GM12878 (cell line): ENCODE measurements around the gene ERC1. TPM values are rescaled to one million over a fixed set of nuclear protein-coding genes. Genes with fewer than 3 reads are reported as not detected.

Experiments used
- ATAC-seq: fragments of 200-7000 bp; cut with Tn5 transposase; 3 replicates; pipeline ENCODE4 v1.9.1; 2020; ENCODE audit warnings: mild to moderate bottlenecking, moderate library complexity
- BruUV-seq: library from RNA; stranded (reverse); fragments of 400-500 nt; replicated peaks from 2 replicates; lab custom pipeline; 2021; lab: Mats Ljungman, UMichigan
- CTCF ChIA-PET: fragments of 300-600 bp; sonication (Branson Sonifier 250); formaldehyde crosslinking; extraction: SDS; loops from one replicate; lab custom pipeline; 2021; ENCODE audit warnings: inconsistent platforms; lab: Yijun Ruan, JAX
- POLR2A ChIA-PET: fragments of 350-600 bp; formaldehyde crosslinking; extraction: SDS; loops from one replicate; lab custom pipeline; 2021; ENCODE audit warnings: inconsistent platforms; lab: Charles Lee
- RAD21 ChIA-PET: fragments of 300-600 bp; sonication (Branson Sonifier 250); formaldehyde crosslinking; loops from one replicate; lab custom pipeline; 2023; ENCODE audit warnings: antibody characterized with exemption; ENCODE audit not compliant: unreplicated experiment; lab: Charles Lee
- SMC1A ChIA-PET: fragments of 300-600 bp; sonication (Branson Sonifier 250); formaldehyde crosslinking; loops from one replicate; lab custom pipeline; 2023; ENCODE audit not compliant: unreplicated experiment, uncharacterized antibody; lab: Charles Lee
- DNase-seq: peaks from one replicate; pipeline ENCODE4 v3.0.0-alpha.2; 2011; ENCODE audit warnings: low read depth, low spot score
- FAIRE-seq: peaks from 3 replicates; lab custom pipeline; 2011; peaks lifted over from hg19 to GRCh38; lab: Jason Lieb, UNC
- H2AFZ ChIP-seq: 2 replicates; pipeline ENCODE4 v1.6.0; 2011; ENCODE audit warnings: low read depth, low read length, control low read depth; ENCODE audit not compliant: control insufficient read depth
- H3K27ac ChIP-seq: 2 replicates; pipeline ENCODE4 v1.5.1; 2011; ENCODE audit warnings: control low read depth; ENCODE audit not compliant: control insufficient read depth, insufficient read depth
- H3K27me3 ChIP-seq, 2 experiments: replicated peaks in 1 of 2; 2 replicates each; pipeline versions ENCODE4 v1.6.0 to v1.6.1; 2011; ENCODE audit warnings: low read length in 1 of 2; ENCODE audit not compliant: control insufficient read depth in 2 of 2, insufficient read depth in 2 of 2
- H3K36me3 ChIP-seq, 2 experiments: 2 replicates each; pipeline ENCODE4 v1.5.1; 2011; ENCODE audit warnings: low read length in 1 of 2; ENCODE audit not compliant: control insufficient read depth in 2 of 2, insufficient read depth in 2 of 2
- H3K4me1 ChIP-seq: 2 replicates; pipeline ENCODE4 v1.6.1; 2011; ENCODE audit warnings: mild to moderate bottlenecking, low read length, moderate library complexity, mixed read lengths; ENCODE audit not compliant: control insufficient read depth, insufficient read depth
- H3K4me2 ChIP-seq: 2 replicates; pipeline ENCODE4 v1.6.0; 2011; ENCODE audit warnings: control low read depth; ENCODE audit not compliant: control insufficient read depth, insufficient read depth
- H3K4me3 ChIP-seq: fragments of 200-600 bp; sonication (generic); 2 replicates; pipeline ENCODE4 v1.5.1; 2016
- H3K79me2 ChIP-seq: 2 replicates; pipeline ENCODE4 v1.6.0; 2011; ENCODE audit warnings: low read length; ENCODE audit not compliant: control insufficient read depth, insufficient read depth
- H3K9ac ChIP-seq: 2 replicates; pipeline ENCODE4 v1.8.0; 2011; ENCODE audit warnings: low read length, control low read depth, mixed read lengths; ENCODE audit not compliant: control insufficient read depth, insufficient read depth
- H3K9me3 ChIP-seq: replicated peaks from 3 replicates; pipeline ENCODE4 v1.5.1; 2011; ENCODE audit warnings: mild to moderate bottlenecking, low read length; ENCODE audit not compliant: control insufficient read depth, insufficient read depth
- H4K20me1 ChIP-seq: 2 replicates; pipeline ENCODE4 v1.6.0; 2011; ENCODE audit not compliant: control insufficient read depth, insufficient read depth
- ATF2 ChIP-seq: IDR thresholded peaks from 2 replicates; pipeline ENCODE4 v1.6.1; 2012; ENCODE audit warnings: low read length, inconsistent platforms
- BHLHE40 ChIP-seq, 2 experiments: fragments of 450-650 bp in 1 of 2; IDR thresholded peaks; 2 replicates each; pipeline ENCODE4 v1.6.1; 2011 to 2017; ENCODE audit warnings: low read depth in 2 of 2, borderline replicate concordance in 1 of 2, improper control_type of control experiment in 1 of 2, low read length in 1 of 2, mild to moderate bottlenecking in 1 of 2
- HDAC6 ChIP-seq: fragments of 200-600 bp; sonication (generic); IDR thresholded peaks from one replicate; pipeline ENCODE4 v1.8.0; 2017; ENCODE audit warnings: antibody characterized with exemption; ENCODE audit not compliant: unreplicated experiment
- IRF4 ChIP-seq: IDR thresholded peaks from 2 replicates; pipeline ENCODE4 v1.6.1; 2011; ENCODE audit warnings: low read depth, low read length
- KAT2A ChIP-seq: conservative IDR thresholded peaks from 2 replicates; pipeline ENCODE4 v1.6.1; 2011; ENCODE audit warnings: low read depth, low read length; ENCODE audit not compliant: control insufficient read depth
- KLF5 ChIP-seq: fragments of 450-650 bp; IDR thresholded peaks from 2 replicates; pipeline ENCODE4 v1.6.1; 2014; ENCODE audit warnings: mild to moderate bottlenecking; ENCODE audit not compliant: partially characterized antibody
- NBN ChIP-seq: fragments of 450-650 bp; IDR thresholded peaks from 2 replicates; pipeline ENCODE4 v1.6.1; 2016
- NRF1 ChIP-seq: conservative IDR thresholded peaks from 2 replicates; pipeline ENCODE4 v1.6.1; 2011; ENCODE audit warnings: mild to moderate bottlenecking, low read depth, low read length, improper control_type of control experiment
- RBBP5 ChIP-seq: fragments of 200-600 bp; sonication (generic); conservative IDR thresholded peaks from 2 replicates; pipeline ENCODE4 v1.6.1; 2016
- RFX5 ChIP-seq: IDR thresholded peaks from 2 replicates; pipeline ENCODE4 v1.6.1; 2011; ENCODE audit warnings: low read depth, low read length, improper control_type of control experiment
- USF2 ChIP-seq: IDR thresholded peaks from 2 replicates; pipeline ENCODE4 v1.6.1; 2011; ENCODE audit warnings: low read depth, low read length, improper control_type of control experiment, borderline replicate concordance
- YY1 ChIP-seq: IDR thresholded peaks from 2 replicates; pipeline ENCODE4 v1.6.1; 2011; ENCODE audit warnings: low read depth, mild to moderate bottlenecking, low read length
- WGBS: methylation state at CpG from one replicate; pipeline ENCODE4 v1.1.6; 2016; ENCODE audit warnings: low lambda C conversion rate; ENCODE audit not compliant: insufficient replicate concordance, insufficient coverage; ENCODE audit errors: missing lambda C conversion rate; 5-methylcytosine and 5-hydroxymethylcytosine counted together
- in situ Hi-C: fragments of 300-500 bp; cut with MboI; formaldehyde crosslinking; loops from 9 replicates; pipeline ENCODE4 v1.14.3; 2018; ENCODE audit warnings: mixed read lengths
- intact Hi-C: fragments of 100-400 bp; cut with micrococcal nuclease; formaldehyde crosslinking; loops from one replicate; pipeline ENCODE4 v1.14.2; 2022; ENCODE audit not compliant: unreplicated experiment
- polyA plus RNA-seq, 11 experiments: library from polyadenylated mRNA; depleted of rRNA in 4 of 11; unstranded in 6 of 11; stranded (reverse) in 5 of 11; fragments of >200 nt; fragmentation: Nextera tagmentation in 4 of 11; fragmentation: Illumina TruSeq in 1 of 11; extraction: Ambion mirVana in 4 of 11; extraction: Trizol in 1 of 11; gene quantifications; 1 replicate in 1 of 11; 2 replicates in 10 of 11; pipeline versions ENCODE4 v1.2.1 to v1.2.3, GENCODE V29; 2011 to 2016; ENCODE audit warnings: inconsistent platforms in 2 of 11, missing spikeins in 2 of 11, low read depth in 1 of 11
- total RNA-seq, 4 experiments: library from RNA; depleted of rRNA in 3 of 4; stranded (reverse); fragments of >200 nt in 3 of 4; fragmentation: Illumina TruSeq in 1 of 4; extraction: Trizol in 1 of 4; gene quantifications; 2 replicates each; pipeline versions ENCODE4 v1.2.1 to v1.2.3, GENCODE V29; 2013 to 2021

The ERC1 gene
- total and polyA plus RNA-seq, 10 of the 15 experiments (the other 5 are each of a cell fraction or from before 2014, with no cell fraction given): 0.75 to 8.0 (median 5.0) TPM

GRCh38 chr12:1204581-1205121 lies 213.6 kb downstream of the ERC1 start (continued):
- no peak for TF ChIP-seq BHLHE40 (IDR thresholded peaks at IDR 0.05; ENCODE audit: borderline replicate concordance in 1 of 2, low read depth in 2 of 2, low read length in 1 of 2)

- Histone ChIP-seq H3K4me3 (no peak overlapping the region), H3K36me3 (no peaks in the 10 kb centered on the region), H3K4me2 (no peak overlapping the region), H3K9ac (no peak overlapping the region), H3K79me2 (no peaks in the 10 kb centered on the region), H3K9me3 (no peaks in the 10 kb centered on the region), H3K27me3 (no peaks in the 10 kb centered on the region), H2AFZ (no peak overlapping the region), H4K20me1 (no peaks in the 10 kb centered on the region)
- FAIRE-seq (no peak), ATAC-seq (no peak), DNase-seq (no peak)
- in situ Hi-C loops: no loop called here
- RAD21 ChIA-PET: interaction anchor here (0.9 to 4.3 kb wide), 5 partner anchors 12 to 217 kb away, joined by 3 to 28 read pairs (median 3); no protein-coding TSS in a partner anchor
- POLR2A ChIA-PET: interaction anchor here (0.9 kb wide), 1 partner anchor 75 kb away, joined by 3 read pairs; no protein-coding TSS in a partner anchor
- CTCF ChIA-PET: interaction anchor here (0.9 to 5.7 kb wide), 4 partner anchors 19 to 329 kb away, joined by 3 to 36 read pairs (median 4); no protein-coding TSS in a partner anchor
- SMC1A ChIA-PET: interaction anchor here (0.7 to 3.3 kb wide), 10 partner anchors 8 to 378 kb away, joined by 3 to 23 read pairs (median 4); no protein-coding TSS in a partner anchor
- intact Hi-C loops: no loop called here
- 19% methylated on average over 4 of the region's 4 CpGs for WGBS
- BruUV-seq: no TSS peak
- TF ChIP-seq ATF2 (no peak), USF2 (no peak), KAT2A (no peak), RBBP5 (no peak), KLF5 (no peak), RFX5 (no peak), IRF4 (no peak), HDAC6 (no peak), NRF1 (no peak), NBN (no peak), YY1 (no peak)
- TF ChIP-seq, all 136 proteins: peak for 0
- H3K27ac ChIP-seq: no peak overlapping the region
- H3K4me1 ChIP-seq: 0 out of 2 replicates have a peak, but pooled peaks cover 4% of the 10 kb centered on the region
These were observed 214.6 kb downstream of the ERC1 start for GRCh38 chr12:1205512-1206060.
